Endothelial cell of umbilical vein (primary cell): ENCODE data around the gene CD55. TPM values are rescaled to one million over a fixed set of nuclear protein-coding genes. Genes with fewer than 3 reads are reported as not detected.

Experiments
- BruUV-seq: library from RNA; stranded (reverse); fragments of 400-500 nt; replicated peaks from 2 replicates; lab custom pipeline; 2021; lab: Mats Ljungman, UMichigan
- CTCF ChIA-PET: fragments of 300-600, 350-600 bp; sonication (Branson Sonifier 250); formaldehyde crosslinking; loops from one replicate; lab custom pipeline; 2021; ENCODE audit warnings: antibody characterized with exemption, inconsistent platforms; lab: Charles Lee
- POLR2A ChIA-PET: fragments of 300-600, 350-600 bp; sonication (Branson Sonifier 250); formaldehyde crosslinking; loops from one replicate; lab custom pipeline; 2021; ENCODE audit warnings: antibody characterized with exemption, inconsistent platforms; lab: Charles Lee
- DNase-seq: peaks from one replicate; pipeline ENCODE4 v3.0.0-alpha.2; 2011; ENCODE audit warnings: low read depth, low spot score
- FAIRE-seq: peaks from 2 replicates; lab custom pipeline; 2011; peaks lifted over from hg19 to GRCh38; lab: Jason Lieb, UNC
- H2AFZ ChIP-seq: 2 replicates; pipeline ENCODE4 v1.6.0; 2012; ENCODE audit warnings: low read depth, low read length, control low read depth, inconsistent platforms
- H3K27ac ChIP-seq: 2 replicates; pipeline ENCODE4 v1.5.1; 2011; ENCODE audit warnings: low read depth, mild to moderate bottlenecking, control low read depth, low read length, moderate library complexity; ENCODE audit not compliant: insufficient read depth
- H3K27me3 ChIP-seq, 2 experiments: 2 replicates each; pipeline versions ENCODE4 v1.6.0 to v1.6.1; 2011; ENCODE audit warnings: low read length in 2 of 2, mixed read lengths in 1 of 2; ENCODE audit not compliant: control insufficient read depth in 2 of 2, insufficient read depth in 2 of 2
- H3K36me3 ChIP-seq, 2 experiments: 2 replicates in 1 of 2; 3 replicates in 1 of 2; pipeline ENCODE4 v1.5.1; 2011; ENCODE audit warnings: low read length in 2 of 2, mild to moderate bottlenecking in 1 of 2, moderate library complexity in 1 of 2; ENCODE audit not compliant: control insufficient read depth in 2 of 2, insufficient read depth in 2 of 2; ENCODE audit errors: extremely low read depth in 1 of 2
- H3K4me1 ChIP-seq: 3 replicates; pipeline ENCODE4 v1.5.1; 2011; ENCODE audit warnings: mild to moderate bottlenecking, low read length; ENCODE audit not compliant: control insufficient read depth, insufficient read depth; ENCODE audit errors: extremely low read depth
- H3K4me2 ChIP-seq: 2 replicates; pipeline ENCODE4 v1.6.1; 2011; ENCODE audit warnings: low read length, control low read depth, mixed read lengths; ENCODE audit not compliant: insufficient read depth
- H3K4me3 ChIP-seq, 3 experiments: fragments of 200-600 bp in 1 of 3; sonication (generic), shearing (Covaris generic) in 1 of 3; replicated peaks in 1 of 3; 2 replicates each; pipeline ENCODE4 v1.5.1; 2011 to 2016; ENCODE audit warnings: control low read depth in 3 of 3, low read length in 3 of 3, mild to moderate bottlenecking in 2 of 3, inconsistent platforms in 1 of 3, low read depth in 1 of 3, moderate library complexity in 1 of 3; ENCODE audit not compliant: insufficient read depth in 1 of 3
- H3K79me2 ChIP-seq: 2 replicates; pipeline ENCODE4 v1.6.0; 2012; ENCODE audit warnings: low read length, inconsistent platforms; ENCODE audit not compliant: control insufficient read depth, insufficient read depth
- H3K9ac ChIP-seq: replicated peaks from 2 replicates; pipeline ENCODE3; 2011; ENCODE audit warnings: low read length, control low read depth; ENCODE audit not compliant: insufficient read depth; ENCODE audit errors: extremely low read depth
- H3K9me1 ChIP-seq: replicated peaks from 3 replicates; pipeline ENCODE4 v1.6.0; 2011; ENCODE audit warnings: mild to moderate bottlenecking, low read length; ENCODE audit not compliant: control insufficient read depth, insufficient read depth; ENCODE audit errors: extremely low read depth
- H3K9me3 ChIP-seq: replicated peaks from 2 replicates; pipeline ENCODE4 v1.5.1; 2012; ENCODE audit warnings: low read length, inconsistent platforms; ENCODE audit not compliant: control insufficient read depth, insufficient read depth
- H4K20me1 ChIP-seq: replicated peaks from 2 replicates; pipeline ENCODE3; 2011; ENCODE audit warnings: mild to moderate bottlenecking, low read length; ENCODE audit not compliant: control insufficient read depth, insufficient read depth; ENCODE audit errors: extremely low read depth
- CTCF ChIP-seq, 2 donors: IDR thresholded peaks; 1 replicate in 1 of 2; 2 replicates in 1 of 2; pipeline ENCODE4 v1.5.1; 2011; ENCODE audit warnings: low read length in 2 of 2, mild to moderate bottlenecking in 2 of 2, moderate library complexity in 2 of 2, control low read depth in 1 of 2, inconsistent platforms in 1 of 2, low read depth in 1 of 2; ENCODE audit not compliant: insufficient read depth in 1 of 2; ENCODE audit errors: extremely low read depth in 1 of 2
- EZH2 ChIP-seq: IDR thresholded peaks from 2 replicates; pipeline ENCODE4 v1.6.1; 2012; ENCODE audit warnings: borderline replicate concordance, low read depth, mild to moderate bottlenecking, moderate library complexity, low read length, inconsistent platforms; ENCODE audit not compliant: severe bottlenecking
- GATA2 ChIP-seq: IDR thresholded peaks from 2 replicates; pipeline ENCODE4 v1.7.0; 2011; ENCODE audit warnings: low read depth, mild to moderate bottlenecking, moderate library complexity, mixed read lengths, low read length; ENCODE audit not compliant: insufficient read length, insufficient read depth
- MYC ChIP-seq: IDR thresholded peaks from one replicate; pipeline ENCODE4 v1.6.1; 2011; ENCODE audit warnings: mild to moderate bottlenecking, low read depth, low read length
- POLR2A ChIP-seq: IDR thresholded peaks from 2 replicates; pipeline ENCODE4 v1.6.1; 2012; ENCODE audit warnings: low read depth, mild to moderate bottlenecking, control low read depth, low read length
- dilution Hi-C: fragments of 300-500 bp; cut with MboI; formaldehyde crosslinking; loops from one replicate; pipeline ENCODE4 v1.15.0; 2019; ENCODE audit warnings: low sequenced_read_pairs; ENCODE audit not compliant: extremely low pct_ligation_motif_present
- intact Hi-C: fragments of 100-400 bp; cut with micrococcal nuclease; formaldehyde crosslinking; loops from one replicate; pipeline ENCODE4 v1.10.0; 2022
- polyA plus RNA-seq, 4 experiments: library from polyadenylated mRNA; depleted of rRNA in 3 of 4; stranded (reverse) in 3 of 4; unstranded in 1 of 4; fragments of >200 nt; gene quantifications; 2 replicates each; pipeline versions ENCODE4 v1.2.1 to v1.2.3, GENCODE V29; 2011 to 2012; ENCODE audit warnings: missing spikeins in 1 of 4
- total RNA-seq: library from RNA; stranded (reverse); gene quantifications from 2 replicates; pipeline ENCODE4 v1.2.3, GENCODE V29; 2021
- TF ChIP-seq, protein P1 (sequence below): IDR thresholded peaks from 2 replicates; pipeline ENCODE4 v1.6.1; 2011; ENCODE audit not compliant: insufficient read depth, insufficient read length

CD55 gene
- total and polyA plus RNA-seq, 2 donors (not counting 3 experiments of a cell fraction or from before 2014, with no cell fraction given), result 111 to 179 TPM

GRCh38 chr1:207361029-207361428, 39.6 kb downstream of the CD55 start:
- FAIRE-seq (no peak), DNase-seq (no peak)
- H3K79me2 ChIP-seq, result no peaks in the 10 kb centered on the region
- no peak overlapping the region for H2AFZ ChIP-seq
- H3K9me3 ChIP-seq, result no peaks in the 10 kb centered on the region
- H3K9me1 ChIP-seq, result no peaks in the 10 kb centered on the region
- H3K4me1 ChIP-seq, result peaks cover 16% of the 10 kb centered on the region
- peaks cover 2 to 10% of the 10 kb centered on the region in 2 experiments for H3K36me3 ChIP-seq
- TF ChIP-seq CTCF (IDR thresholded peaks at IDR 0.05; ENCODE audit: extremely low read depth in 1 of 2, insufficient read depth in 1 of 2, low read depth in 1 of 2, low read length in 2 of 2), result no peak
- no peak for TF ChIP-seq GATA2
- TF ChIP-seq POLR2A, result no peak
- TF ChIP-seq, protein P1, sequence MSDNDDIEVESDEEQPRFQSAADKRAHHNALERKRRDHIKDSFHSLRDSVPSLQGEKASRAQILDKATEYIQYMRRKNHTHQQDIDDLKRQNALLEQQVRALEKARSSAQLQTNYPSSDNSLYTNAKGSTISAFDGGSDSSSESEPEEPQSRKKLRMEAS, result no peak
- no peak for TF ChIP-seq EZH2
- no peak for TF ChIP-seq MYC
- POLR2A ChIA-PET, result no interaction called here
- H3K9ac ChIP-seq, result no peak overlapping the region
- intact Hi-C loops, result no loop called here
- no peak overlapping the region for H3K27ac ChIP-seq
- BruUV-seq, result no TSS peak
- no peaks in the 10 kb centered on the region for H3K27me3 ChIP-seq
- H4K20me1 ChIP-seq, result no peaks in the 10 kb centered on the region
- CTCF ChIA-PET, result interaction anchor here (1.5 kb wide), 1 partner anchor 44 kb away, joined by 5 read pairs; no protein-coding TSS in a partner anchor
- H3K4me2 ChIP-seq, result no peak overlapping the region
- no peak overlapping the region for H3K4me3 ChIP-seq
- dilution Hi-C loops, result no loop called here
